Activated CD4-positive, CD25-positive, alpha-beta regulatory T cell treated with anti-CD3 and anti-CD28 coated beads, Interleukin-2, amount 50 U/mL, for 24 hours (primary cell): ENCODE measurements around the gene TRPC4AP.

Source experiments
- ATAC-seq, 2 donors: fragments of 150-1000 bp; cut with Tn5 transposase; one replicate each; pipeline ENCODE4 v1.10.0; 2021; ENCODE audit warnings: mild to moderate bottlenecking in 1 of 2, moderate library complexity in 1 of 2

TRPC4AP gene

DNA sequence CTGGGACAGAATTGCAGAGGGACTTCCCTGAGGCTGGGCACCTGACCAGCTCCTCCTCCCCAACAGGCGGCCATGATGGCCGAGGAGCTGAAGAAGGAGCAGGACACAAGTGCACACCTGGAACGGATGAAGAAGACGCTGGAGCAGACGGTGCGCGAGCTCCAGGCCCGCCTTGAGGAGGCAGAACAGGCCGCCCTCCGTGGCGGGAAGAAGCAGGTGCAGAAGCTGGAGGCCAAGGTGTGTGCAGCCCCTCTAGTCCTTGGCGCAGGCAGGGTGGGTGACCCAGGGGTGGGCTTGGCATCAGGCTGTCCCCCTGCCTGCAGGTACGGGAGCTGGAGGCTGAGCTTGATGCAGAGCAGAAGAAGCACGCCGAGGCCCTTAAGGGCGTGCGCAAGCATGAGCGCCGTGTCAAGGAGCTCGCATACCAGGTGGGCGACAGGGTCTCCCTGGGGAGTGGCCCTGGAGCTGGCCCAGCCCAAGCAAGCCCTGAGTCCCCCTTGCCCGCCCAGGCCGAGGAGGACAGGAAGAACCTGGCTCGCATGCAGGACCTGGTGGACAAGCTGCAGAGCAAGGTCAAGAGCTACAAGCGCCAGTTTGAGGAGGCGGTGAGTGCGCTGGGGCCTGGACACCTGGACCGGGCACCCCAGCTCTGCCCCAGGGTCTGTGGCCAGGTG is 91.5 kb downstream of the TRPC4AP start:
- ATAC-seq = no peak

DNA sequence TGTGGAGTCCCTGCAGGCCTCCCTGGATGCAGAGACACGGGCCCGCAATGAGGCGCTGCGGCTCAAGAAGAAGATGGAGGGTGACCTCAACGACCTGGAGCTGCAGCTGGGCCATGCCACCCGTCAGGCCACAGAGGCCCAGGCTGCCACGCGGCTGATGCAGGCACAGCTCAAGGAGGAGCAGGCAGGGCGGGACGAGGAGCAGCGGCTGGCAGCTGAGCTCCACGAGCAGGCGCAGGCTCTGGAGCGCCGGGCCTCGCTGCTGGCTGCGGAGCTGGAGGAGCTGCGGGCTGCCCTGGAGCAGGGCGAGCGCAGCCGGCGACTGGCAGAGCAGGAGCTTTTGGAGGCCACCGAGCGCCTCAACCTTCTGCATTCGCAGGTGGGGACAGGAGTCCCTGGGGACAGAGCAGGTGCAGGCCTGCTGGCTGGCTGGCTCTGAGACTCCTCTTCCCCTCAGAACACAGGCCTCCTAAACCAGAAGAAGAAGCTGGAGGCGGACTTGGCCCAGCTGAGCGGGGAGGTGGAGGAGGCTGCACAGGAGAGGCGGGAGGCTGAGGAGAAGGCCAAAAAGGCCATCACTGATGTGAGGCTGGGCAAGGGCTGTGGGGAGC is 92.2 kb downstream of the TRPC4AP start:
- ATAC-seq = no peak

DNA sequence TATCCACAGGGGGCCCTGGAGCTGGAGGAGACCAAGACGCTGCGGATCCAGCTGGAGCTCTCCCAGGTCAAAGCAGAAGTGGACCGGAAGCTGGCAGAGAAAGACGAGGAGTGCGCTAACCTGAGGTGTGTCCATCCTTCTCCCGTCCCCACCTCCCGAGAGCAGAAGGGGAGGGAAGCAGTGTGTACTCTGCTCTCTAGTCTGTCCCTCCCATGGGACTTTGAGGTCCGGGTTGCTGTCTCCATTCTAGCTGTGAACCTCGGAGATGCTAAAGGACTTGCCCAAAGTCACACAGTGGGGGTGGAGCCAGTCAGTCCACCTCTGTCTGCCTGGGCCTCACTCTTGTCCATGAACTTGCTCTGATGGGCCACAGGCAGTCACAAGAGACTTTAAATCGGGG is 92.8 kb downstream of the TRPC4AP start:
- no peak for ATAC-seq

DNA sequence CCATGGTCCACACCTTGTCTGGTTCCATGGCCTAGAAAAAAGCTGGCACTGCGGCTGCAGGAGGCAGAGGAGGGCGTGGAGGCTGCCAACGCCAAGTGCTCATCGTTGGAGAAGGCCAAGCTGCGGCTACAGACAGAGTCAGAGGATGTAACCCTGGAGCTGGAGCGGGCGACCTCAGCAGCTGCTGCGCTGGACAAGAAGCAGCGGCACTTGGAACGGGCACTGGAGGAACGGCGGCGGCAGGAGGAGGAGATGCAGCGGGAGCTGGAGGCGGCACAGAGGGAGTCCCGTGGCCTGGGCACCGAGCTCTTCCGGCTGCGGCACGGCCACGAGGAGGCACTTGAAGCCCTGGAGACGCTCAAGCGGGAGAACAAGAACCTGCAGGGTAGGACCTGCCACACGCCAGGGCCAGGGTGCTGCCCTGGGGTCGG is 93.6 kb downstream of the TRPC4AP start:
- no peak for ATAC-seq

DNA sequence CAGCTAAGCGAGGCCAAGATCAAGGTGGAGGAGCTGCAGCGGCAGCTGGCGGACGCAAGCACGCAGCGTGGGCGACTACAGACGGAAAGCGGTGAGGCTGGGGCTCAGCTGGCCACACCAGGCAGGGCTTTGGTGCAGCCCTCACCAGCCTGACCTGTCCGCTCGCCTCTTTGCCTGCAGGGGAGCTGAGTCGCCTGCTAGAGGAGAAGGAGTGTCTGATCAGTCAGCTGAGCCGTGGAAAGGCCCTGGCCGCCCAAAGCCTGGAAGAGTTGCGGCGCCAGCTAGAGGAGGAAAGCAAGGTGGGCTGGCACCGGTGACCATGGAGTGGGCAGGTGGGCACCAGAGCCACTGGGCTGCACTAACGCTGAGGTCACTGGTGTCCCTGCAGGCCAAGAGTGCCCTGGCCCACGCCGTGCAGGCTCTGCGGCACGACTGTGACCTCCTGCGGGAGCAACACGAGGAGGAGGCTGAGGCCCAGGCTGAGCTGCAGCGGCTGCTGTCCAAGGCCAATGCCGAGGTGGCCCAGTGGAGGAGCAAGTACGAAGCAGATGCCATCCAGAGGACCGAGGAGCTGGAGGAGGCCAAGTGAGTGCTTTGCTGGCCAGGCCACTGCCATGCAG is 94.2 kb downstream of the TRPC4AP start:
- ATAC-seq = no peak

DNA sequence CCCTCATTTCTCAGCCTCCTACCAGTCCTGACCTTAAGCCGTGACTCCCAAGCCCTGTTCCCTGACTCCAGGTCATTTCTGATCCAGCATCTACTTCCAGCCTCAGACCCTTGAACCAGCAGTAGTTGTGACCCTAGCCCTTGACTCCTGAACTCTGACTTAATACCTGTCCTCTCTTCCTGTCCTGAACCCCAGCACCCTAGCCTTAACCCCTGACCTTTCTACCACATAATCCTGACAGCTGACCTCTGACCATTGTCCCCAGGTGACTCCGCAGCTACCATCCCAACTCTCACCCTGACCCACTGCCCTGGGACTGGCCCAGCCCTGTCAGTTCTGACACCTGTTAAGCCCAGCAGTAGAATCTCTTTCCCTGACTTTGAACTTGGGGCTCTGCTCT is 94.8 kb downstream of the TRPC4AP start:
- ATAC-seq = no peak

DNA sequence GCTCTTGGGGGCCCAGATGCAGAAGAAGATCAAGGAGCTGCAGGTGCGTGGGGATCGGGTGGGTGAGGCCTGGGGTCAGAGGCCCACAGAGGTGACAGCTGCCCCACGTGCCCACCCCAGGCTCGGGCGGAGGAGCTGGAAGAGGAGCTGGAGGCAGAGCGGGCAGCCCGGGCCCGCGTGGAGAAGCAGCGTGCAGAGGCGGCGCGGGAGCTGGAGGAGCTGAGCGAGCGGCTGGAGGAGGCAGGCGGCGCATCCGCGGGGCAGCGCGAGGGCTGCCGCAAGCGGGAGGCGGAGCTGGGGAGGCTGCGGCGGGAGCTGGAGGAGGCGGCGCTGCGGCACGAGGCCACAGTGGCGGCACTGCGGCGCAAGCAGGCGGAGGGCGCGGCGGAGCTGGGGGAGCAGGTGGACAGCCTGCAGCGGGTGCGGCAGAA is 95.5 kb downstream of the TRPC4AP start:
- no peak for ATAC-seq

DNA sequence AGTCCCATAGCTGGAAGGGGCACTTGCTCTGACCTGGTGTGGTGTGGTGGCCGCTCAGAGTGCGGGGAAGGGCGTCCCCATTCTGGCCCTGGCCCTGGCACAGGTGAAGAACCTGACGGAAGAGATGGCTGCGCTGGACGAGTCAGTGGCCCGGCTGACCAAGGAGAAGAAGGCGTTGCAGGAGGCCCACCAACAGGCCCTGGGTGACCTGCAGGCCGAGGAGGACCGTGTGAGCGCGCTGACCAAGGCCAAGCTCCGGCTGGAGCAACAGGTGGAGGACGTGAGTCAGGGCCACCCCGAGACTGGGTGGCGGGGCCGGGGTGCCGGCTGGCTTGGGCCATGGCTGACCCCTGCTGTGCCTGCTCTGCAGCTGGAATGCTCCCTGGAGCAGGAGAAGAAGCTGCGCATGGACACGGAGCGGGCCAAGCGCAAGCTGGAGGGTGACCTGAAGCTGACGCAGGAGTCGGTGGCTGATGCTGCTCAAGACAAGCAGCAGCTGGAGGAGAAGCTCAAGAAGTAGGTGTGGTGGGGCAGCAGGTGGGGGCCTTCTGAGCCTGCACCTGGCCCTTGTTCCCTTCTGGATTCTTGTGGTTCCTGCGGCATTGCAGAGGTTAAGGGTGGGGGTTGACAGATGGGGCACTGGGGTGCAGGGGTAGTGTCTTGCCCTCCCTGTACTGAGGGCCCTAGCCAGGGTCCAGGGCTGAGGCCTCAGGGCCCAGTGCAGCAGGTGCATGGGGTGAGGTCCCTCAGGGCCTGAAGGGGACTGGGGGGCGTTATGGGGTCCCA is 96.2 kb downstream of the TRPC4AP start:
- ATAC-seq = no peak

DNA sequence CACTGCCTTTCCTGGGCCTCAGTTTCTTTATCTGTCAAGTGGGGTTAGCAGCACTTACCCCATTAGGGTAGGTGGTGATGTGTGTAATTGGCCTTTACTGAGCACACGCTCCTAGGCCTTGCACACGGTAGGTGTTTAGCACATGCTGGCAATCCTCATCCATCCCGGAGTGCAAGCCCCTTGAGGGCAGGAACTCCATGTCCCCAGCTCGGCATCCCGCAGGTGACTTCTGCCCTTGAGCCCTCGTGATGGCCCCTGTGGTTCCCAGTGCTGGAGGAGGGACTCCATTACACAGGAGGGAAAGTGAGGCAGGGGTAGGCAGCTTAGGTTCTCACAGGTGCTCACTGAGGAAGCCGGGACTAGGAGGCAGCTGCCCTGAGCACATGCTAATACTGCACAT is 96.9 kb downstream of the TRPC4AP start:
- no peak for ATAC-seq

DNA sequence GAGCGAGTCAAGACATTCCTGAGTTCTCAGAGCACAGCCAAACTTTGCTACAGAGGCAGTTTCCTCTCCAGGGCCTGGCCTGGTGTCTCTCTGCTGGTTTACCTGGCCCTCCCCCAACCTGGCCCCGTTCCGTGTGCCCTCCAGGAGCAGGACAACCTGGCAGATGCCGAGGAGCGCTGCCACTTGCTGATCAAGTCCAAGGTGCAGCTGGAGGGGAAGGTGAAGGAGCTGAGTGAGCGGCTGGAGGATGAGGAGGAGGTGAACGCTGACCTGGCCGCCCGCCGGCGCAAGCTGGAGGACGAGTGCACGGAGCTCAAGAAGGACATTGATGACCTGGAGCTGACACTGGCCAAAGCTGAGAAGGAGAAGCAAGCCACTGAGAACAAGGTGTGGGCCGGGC is 97.4 kb downstream of the TRPC4AP start:
- ATAC-seq = no peak

DNA sequence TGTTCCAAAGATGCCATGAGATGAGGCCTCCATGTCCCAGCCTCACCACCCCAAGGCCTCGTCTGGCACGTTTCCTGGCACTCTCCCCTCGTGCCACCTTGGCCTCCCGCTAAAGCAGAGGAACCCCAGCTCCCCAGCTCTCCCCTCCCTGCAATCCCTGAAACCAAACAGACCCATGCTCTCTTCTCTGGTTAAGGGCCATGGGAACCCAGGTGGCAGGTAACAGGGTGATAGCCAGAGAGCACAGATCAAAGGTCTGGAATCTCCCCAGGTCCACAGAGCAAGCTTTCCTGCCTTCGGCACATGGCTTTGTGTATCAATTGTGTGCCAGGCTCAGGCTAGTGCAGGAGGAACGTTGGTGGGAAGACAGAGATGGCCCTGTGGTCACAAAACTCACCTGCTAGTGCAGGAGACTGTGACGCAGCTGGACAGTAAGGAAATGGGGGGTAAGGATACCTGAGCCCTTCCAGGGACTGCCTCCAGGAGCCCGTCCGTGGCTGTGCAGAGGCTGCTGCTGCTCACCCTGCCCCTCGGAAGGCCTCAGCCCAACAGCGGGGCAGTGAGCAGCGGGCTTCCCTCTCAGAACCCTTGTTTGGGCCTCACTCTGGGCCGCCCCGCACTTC is 98.0 kb downstream of the TRPC4AP start:
- ATAC-seq = no peak

DNA sequence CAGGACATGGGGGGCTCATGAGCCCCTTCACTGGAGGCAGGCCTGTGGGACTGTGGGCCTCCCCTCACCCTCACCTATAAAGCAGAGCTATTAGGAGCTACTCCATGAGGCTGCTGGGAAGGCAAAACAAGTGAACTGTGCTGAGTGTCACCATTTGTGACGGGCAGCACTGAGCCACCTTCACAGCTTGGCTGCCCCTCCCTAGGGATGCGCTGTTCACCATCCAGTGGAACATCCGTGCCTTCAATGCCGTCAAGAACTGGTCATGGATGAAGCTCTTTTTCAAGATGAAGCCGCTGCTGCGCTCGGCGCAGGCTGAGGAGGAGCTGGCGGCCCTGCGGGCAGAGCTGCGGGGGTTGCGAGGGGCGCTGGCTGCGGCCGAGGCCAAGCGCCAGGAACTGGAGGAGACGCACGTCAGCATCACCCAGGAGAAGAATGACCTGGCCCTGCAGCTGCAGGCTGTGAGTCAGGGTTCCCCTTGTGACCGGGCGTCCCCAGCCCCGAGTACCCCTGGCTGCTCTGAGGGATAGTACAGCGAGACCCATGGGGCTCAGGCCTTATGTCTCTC is 98.6 kb downstream of the TRPC4AP start:
- no peak for ATAC-seq

DNA sequence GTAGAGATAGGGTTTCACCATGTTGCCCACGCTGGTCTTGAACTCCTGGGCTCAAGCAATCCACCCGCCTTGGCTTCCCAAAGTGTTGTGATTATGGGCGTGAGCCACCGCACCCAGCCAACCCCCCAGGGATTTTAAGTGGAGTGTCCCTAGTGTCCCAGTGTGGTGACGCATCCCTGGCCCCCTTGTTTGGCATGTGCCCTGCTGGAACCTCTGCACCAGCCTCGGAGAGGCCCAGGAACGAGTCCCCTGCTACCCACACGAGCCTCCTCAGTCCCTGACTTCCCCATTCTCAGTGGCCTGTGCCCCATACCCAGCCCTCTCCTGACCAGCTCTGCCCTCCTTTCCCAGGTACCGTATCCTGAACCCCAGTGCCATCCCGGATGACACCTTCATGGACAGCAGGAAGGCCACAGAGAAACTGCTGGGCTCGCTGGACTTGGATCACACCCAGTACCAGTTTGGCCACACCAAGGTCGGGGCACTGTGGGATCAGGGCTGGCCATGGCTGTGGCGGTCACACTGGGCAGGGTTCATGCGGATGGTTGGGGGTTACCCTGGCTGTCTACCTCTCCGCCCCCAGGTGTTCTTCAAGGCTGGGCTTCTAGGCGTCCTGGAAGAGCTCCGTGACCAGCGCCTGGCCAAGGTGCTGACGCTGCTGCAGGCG is 99.7 kb downstream of the TRPC4AP start:
- ATAC-seq = no peak

DNA sequence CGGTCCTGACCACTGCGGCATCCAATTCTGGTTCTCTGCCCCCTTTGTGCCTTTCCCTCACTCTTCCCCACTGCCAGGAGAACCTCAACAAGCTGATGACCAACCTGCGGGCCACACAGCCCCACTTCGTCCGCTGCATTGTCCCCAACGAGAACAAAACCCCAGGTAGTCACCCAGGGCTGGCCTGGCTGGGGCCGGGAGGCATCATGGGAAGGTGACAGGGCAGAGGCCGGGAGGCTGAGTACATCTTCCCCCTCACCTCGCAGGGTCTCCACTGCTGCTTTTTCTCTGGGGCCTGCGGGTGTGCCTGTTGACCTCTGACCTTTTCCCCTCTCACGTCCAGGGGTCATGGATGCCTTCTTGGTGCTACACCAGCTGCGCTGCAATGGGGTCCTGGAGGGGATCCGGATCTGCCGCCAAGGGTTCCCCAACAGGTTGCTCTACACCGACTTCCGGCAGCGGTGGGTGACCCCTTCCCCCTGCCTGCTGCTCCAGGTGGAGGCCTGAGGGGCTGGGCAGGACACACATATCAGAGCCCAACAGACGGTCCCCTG is 101.9 kb downstream of the TRPC4AP start:
- no peak for ATAC-seq

DNA sequence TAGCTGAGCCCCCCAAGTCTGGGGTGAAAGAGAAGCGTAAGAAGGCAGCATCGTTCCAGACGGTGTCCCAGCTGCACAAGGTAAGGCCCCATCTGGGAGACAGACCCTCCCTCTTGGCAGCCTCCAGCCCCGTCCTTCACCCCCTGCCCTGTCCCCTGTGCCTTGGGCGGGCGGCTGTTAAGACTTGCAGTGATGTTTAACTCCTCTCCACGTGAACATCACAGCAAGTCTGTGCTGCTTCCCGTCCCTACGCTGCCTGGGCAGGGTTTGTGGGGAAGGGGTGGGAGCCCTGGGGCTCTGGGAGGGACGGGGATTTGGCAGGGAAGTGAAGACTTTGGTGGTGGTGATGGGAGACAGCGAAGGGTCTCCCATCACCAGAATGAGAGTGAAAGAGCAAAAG is 102.4 kb downstream of the TRPC4AP start:
- ATAC-seq = no peak

DNA sequence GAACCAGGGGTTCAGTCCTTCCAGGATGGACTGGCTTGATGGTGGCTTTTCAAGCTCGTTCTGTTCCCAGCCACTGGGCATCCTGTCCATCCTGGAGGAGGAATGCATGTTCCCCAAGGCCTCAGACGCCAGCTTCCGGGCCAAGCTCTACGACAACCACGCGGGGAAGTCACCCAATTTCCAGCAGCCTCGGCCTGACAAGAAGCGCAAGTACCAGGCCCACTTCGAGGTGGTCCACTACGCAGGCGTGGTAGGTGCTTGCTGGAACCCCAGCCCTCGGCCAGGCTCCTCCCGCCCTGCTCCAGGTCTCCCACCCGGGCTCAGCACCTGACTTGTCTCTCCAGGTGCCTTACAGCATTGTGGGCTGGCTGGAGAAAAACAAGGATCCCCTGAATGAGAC is 102.9 kb downstream of the TRPC4AP start:
- no peak for ATAC-seq

DNA sequence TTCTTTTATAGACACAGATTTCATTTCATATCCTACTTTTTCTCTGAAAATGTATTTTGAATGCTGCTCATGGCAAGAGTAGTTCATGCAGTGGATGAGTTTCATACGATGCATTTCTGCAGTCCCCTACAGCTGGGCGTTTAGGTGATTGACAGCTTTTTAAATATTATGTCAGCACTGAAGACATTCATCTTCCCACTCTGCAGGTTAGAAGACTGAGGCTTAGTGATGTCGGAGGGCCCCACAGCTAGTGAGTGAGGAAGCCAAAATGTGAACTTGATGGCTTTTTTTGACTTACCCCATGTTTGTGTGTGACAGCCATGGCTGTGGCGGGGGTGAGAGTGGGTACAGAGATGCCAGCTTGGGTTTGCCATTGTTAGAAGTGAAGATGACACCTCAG is 103.5 kb downstream of the TRPC4AP start:
- ATAC-seq = no peak

DNA sequence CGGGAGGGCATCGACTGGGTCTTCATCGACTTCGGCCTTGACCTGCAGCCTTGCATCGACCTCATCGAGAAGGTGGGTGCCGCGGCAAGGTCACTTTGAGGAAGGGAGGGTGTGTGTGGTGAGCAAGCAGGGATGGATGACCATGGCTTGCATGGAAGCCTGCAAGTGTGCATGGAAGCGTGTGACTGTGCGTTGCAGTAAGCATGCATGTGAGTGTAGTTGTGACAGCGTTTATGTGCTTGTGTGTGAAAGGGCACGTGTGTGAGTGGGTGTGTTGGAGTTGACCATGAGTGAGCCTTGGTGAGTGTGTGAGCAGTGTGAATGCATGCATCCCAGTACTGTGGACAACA is 104.4 kb downstream of the TRPC4AP start:
- ATAC-seq = no peak

DNA sequence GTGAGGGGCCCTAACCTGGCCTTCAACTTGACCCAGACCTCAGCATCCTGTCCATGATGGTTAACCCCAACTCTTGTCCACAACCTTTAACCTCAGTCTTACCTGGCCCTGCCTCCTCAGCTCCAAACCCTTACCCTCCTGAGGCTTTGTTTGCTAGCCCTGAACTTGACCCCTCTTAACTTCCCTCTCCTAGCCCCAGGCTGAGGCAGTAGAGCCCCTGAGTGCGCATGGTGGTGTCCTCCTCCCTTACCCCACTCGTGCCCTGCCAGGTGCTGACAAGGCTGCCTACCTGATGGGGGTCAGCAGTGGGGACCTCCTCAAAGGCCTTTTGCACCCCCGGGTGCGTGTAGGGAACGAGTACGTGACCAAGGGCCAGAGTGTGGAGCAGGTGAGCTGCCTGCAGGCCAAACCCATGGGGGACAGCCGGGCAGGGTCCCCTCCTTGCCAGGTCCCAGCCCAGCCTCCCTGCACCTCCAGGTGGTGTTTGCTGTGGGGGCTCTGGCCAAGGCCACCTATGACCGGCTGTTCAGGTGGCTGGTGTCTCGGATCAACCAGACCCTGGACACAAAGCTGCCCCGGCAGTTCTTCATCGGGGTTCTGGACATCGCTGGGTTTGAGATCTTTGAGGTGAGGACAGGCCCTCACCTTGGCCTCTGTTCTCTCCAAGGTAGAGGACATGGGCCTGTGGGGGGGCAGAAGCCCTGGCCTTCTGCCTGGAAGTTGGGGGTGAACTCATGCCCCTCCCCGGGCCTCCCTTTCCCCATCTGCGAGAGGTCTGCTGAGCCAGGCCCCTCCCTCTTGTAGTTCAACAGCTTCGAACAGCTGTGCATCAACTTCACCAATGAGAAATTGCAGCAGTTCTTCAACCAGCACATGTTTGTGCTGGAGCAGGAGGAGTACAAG is 105.1 kb downstream of the TRPC4AP start:
- ATAC-seq = no peak

DNA sequence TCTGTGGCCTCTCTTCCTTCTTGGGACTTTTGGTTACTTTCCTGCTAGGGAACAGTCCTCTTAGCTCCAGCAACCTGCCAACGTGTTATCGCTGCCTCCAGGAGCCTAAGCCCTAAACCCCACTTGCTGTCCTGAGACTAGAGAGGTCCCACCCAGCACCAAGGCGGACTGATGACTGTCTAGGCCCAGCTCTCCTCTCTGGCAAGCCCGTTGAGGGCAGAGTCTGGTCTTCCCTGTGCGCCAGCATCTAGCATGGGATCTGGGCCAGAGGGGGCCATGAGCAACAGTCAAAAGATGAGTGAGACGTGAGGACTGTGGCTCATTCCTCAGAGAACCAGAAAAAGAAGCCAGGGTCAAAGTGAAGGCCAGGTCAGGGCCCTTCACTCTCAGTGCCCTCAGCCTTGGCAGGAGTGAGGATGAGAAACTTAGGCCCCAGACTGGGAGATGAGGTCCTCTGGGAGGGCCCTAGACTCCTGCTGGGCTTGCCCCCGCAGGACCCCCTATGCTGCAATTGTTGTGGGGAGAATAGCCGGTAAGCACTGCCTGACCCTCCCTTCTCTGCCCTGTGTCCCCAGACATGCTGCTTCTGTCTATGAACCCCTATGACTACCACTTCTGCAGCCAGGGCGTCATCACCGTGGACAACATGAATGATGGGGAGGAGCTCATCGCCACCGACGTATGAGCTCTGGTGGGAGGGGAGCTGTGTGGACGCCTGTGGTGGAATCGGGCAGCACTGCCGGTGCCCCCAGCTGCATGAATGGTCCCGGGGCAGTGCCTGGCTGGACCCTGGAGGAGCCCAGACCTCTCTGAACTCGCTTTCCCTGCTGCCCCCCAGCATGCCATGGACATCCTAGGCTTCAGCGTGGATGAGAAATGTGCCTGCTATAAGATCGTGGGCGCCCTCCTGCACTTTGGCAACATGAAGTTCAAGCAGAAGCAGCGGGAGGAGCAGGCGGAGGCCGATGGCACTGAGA is 106.0 kb downstream of the TRPC4AP start:
- ATAC-seq = no peak
